ENCODE results near the gene HACD4.
"Not testable (repeated sequence)": the region's sequence is repeated elsewhere in the genome, so short reads cannot be mapped to it uniquely, and the experiment has no call there.

The HACD4 gene

DNA sequence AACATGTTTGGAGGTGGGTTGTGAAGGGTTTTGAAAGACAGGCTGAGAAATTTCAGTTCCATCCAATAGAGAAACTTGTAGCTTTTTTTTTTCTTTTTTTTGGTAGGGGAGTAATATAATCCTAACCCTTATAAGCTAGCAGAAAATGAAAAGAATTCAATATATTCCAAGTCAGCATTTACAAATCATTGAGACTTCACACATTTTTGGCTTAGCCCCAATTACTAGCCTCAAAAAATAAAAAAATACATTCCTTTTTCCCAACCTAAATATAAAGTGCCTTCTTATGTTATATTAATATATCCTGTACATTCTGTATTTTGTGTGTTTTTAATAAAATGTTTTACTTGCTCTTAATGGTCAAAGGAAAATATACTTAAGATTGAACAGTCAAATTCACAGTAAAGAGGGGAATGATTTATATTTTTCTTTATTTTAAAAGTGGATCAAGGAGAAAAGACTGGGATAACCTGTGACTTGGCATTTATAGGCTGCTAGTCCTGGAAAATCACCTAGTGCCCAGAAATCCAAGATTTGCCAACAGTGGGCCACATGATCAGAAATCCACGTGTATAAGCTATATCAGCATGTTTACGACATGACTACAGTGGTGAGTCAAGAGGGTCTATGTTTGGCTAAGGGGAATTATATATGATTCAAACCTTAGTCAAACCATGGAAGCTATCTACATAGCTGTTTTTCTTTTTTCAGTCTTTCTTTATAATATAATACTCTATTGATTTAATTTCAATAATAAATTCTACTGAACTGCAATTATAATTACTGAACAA lies 14.5 kb downstream of the HACD4 start:
- no peak for DNase-seq (ENCODE audit: low read depth)

GRCh38 chr9:21015995-21016394 lies 15.4 kb downstream of the HACD4 start:
- no peak for DNase-seq (ENCODE audit: low read depth)

- no peak for DNase-seq (ENCODE audit: low read depth)
Measured at GRCh38 chr9:21015129-21015815, 16.2 kb downstream of the HACD4 start.

GRCh38 chr9:21002040-21002439 lies 29.4 kb downstream of the HACD4 start:
- DNase-seq (ENCODE audit: low read depth): no peak

GRCh38 chr9:21001581-21001980 lies 29.9 kb downstream of the HACD4 start:
- no peak for DNase-seq (ENCODE audit: low read depth)

DNA sequence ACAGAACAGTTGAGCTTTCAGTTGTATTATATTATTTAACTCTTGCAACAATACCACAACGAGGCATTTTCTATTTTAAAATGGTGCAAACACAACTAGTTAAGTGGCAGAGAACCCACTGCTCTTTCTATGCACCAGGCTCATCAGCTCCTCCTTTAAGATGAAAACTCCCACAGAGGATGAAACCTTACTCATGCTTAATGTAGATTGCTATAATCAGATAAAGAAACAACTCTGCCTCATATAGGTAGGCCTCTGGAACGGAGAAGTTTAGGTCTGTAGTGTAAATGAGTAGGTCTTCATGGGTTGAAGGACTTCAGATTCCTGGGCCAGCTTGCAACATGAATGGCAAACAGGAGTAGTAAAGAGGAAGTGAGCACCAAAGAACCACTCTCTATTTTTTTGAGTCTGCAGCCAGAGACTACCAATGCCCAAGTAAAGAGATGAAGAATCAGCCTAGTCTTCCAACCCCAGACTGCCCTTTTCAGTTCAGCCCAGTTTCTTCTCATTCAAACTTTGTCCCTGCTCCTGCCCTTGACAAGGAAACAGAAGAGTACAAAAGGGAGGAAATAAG lies 33.9 kb downstream of the HACD4 start:
- no peak for DNase-seq (ENCODE audit: low read depth)

GRCh38 chr9:20996809-20997208 lies 34.6 kb downstream of the HACD4 start:
- no peak for DNase-seq (ENCODE audit: low read depth)

- no peak for DNase-seq (ENCODE audit: low read depth)
Measured at GRCh38 chr9:20995616-20996015, 35.8 kb downstream of the HACD4 start.

DNA sequence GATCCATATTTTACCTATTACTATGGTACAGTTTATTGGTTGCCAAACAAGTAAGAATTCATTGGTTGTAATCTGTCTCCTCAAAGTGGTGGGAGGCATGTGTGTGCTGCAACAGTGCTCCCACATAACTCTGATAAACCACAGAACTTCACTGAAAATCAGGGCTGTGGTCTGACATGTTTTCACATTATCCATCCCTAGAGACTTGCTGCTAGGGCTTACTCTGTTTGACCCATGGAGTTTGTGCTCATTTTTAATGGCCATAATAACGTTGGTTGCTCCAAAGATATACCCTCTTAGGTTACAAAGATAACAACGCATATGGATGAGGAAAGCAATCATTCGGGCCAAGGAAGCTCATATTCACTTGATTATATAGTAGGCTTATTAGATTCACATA lies 37.0 kb downstream of the HACD4 start:
- DNase-seq (ENCODE audit: low read depth): no peak

GRCh38 chr9:20990867-20991266 lies 40.6 kb downstream of the HACD4 start:
- DNase-seq (ENCODE audit: low read depth): no peak

GRCh38 chr9:20989923-20990341 lies 41.5 kb downstream of the HACD4 start:
- no peak for DNase-seq (ENCODE audit: low read depth)

GRCh38 chr9:20988671-20989315 lies 42.6 kb downstream of the HACD4 start:
- no peak for DNase-seq (ENCODE audit: low read depth)

DNA sequence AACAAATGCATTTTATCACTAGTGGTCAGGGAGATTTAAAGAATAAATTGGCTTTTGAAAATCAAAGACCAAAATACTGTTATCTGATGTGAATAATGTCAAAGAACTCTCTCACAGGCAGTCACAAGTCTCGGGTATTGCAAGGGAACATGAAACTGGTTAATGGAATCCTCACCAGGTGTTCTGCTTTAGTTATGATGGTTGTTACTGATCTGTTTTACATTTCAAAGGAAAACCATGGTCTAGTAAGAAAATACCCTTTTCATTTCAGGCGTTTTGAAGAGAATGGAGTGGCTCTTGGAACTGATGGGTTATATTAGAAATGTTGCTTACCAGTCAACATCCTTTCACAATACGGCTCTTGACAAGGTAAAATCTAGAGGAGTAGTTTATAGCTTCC lies 43.4 kb downstream of the HACD4 start:
- DNase-seq (ENCODE audit: low read depth): no peak

DNA sequence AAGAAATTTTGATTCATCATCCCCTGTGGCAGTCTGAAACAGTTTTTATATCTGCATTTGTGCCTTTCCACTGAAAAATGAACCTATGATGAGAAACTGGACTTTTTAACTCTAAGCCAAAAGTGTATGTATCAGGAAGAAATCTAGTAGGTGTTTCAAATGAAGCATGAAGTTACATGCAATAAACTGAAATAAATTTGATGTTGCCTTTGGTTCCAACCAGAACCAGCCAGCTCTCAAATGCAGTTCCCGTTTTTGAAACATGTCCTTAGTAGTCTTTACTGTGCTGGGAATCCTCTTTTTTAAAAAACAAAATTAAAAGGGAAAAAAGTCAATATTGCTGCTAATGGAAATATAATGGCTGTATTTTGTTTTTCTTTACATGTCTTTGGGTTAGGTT lies 43.9 kb downstream of the HACD4 start:
- no peak for DNase-seq (ENCODE audit: low read depth)

GRCh38 chr9:20985851-20986600 lies 45.4 kb downstream of the HACD4 start:
- DNase-seq (ENCODE audit: low read depth): no peak

- DNase-seq (ENCODE audit: low read depth): no peak
Measured at GRCh38 chr9:20984506-20984905, 46.9 kb downstream of the HACD4 start.

DNA sequence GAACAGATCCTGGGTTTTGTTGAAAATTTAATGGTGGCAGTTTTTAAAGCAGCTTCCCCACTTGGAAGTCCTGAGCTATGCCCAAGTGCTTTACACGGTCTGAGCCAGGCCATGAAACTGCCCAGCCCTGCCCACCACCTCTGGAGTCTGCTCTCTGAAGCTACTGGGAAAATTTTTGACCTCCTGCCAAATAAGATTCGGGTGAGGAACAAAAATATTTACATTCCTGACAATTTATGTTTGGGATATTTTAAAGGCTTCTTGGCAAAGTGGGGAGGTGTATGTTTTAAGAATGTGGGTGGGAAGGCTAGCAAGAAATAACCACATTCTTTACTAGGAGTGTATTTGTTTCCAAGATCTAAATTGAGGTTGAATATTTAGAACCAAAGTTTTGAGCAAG lies 50.0 kb downstream of the HACD4 start:
- DNase-seq (ENCODE audit: low read depth): no peak

- DNase-seq (ENCODE audit: low read depth): no peak
Measured at GRCh38 chr9:20980832-20981455, 50.5 kb downstream of the HACD4 start.

GRCh38 chr9:20978249-20978648 lies 53.2 kb downstream of the HACD4 start:
- DNase-seq (ENCODE audit: low read depth): no peak

GRCh38 chr9:20974191-20974938 lies 57.1 kb downstream of the HACD4 start:
- DNase-seq (ENCODE audit: low read depth): not testable (repeated sequence)
